Ishikawa (cell line): Measurements from ENCODE around the gene CEACAM5.

Experiments
- CEBPB ChIP-seq: IDR thresholded peaks from 2 replicates; pipeline ENCODE4 v1.6.1; 2012
- EGR1 ChIP-seq: IDR thresholded peaks from 2 replicates; pipeline ENCODE4 v1.6.1; 2012
- FOXM1 ChIP-seq: IDR thresholded peaks from 2 replicates; pipeline ENCODE4 v1.6.1; 2012; ENCODE audit warnings: low read depth, borderline replicate concordance
- MAX ChIP-seq: IDR thresholded peaks from 2 replicates; pipeline ENCODE4 v1.6.1; 2012
- RAD21 ChIP-seq: IDR thresholded peaks from 2 replicates; pipeline ENCODE4 v1.6.1; 2012; ENCODE audit warnings: low read depth
- REST ChIP-seq: IDR thresholded peaks from 2 replicates; pipeline ENCODE4 v1.6.1; 2012; ENCODE audit warnings: low read depth, mild to moderate bottlenecking
- TAF1 ChIP-seq: IDR thresholded peaks from 2 replicates; pipeline ENCODE4 v1.6.1; 2012; ENCODE audit warnings: low read depth, mild to moderate bottlenecking
- USF1 ChIP-seq: IDR thresholded peaks from 2 replicates; pipeline ENCODE4 v1.6.1; 2012
- YY1 ChIP-seq: IDR thresholded peaks from 2 replicates; pipeline ENCODE4 v1.6.1; 2012; ENCODE audit warnings: low read depth
- ZBTB7A ChIP-seq: IDR thresholded peaks from 2 replicates; pipeline ENCODE4 v1.6.1; 2012; ENCODE audit warnings: low read depth

- no peak for TF ChIP-seq MAX
- no peak for TF ChIP-seq RAD21
- TF ChIP-seq REST, result no peak
- TF ChIP-seq CEBPB, result no peak
- TF ChIP-seq ZBTB7A, result no peak
- no peak for TF ChIP-seq USF1
- no peak for TF ChIP-seq FOXM1
- no peak for TF ChIP-seq YY1
- no peak for TF ChIP-seq TAF1
- TF ChIP-seq EGR1, result no peak
These were observed 42.4 kb upstream of the CEACAM5 start for GRCh38 chr19:41666075-41666474.
